ENCODE data around the gene ALDOA. TPM values are rescaled to one million over a fixed set of nuclear protein-coding genes. Genes with fewer than 3 reads are reported as not detected.

Gene ALDOA
- total and polyA plus RNA-seq, 9 donors, result 1,252 to 2,647 (median 2,029) TPM

DNA sequence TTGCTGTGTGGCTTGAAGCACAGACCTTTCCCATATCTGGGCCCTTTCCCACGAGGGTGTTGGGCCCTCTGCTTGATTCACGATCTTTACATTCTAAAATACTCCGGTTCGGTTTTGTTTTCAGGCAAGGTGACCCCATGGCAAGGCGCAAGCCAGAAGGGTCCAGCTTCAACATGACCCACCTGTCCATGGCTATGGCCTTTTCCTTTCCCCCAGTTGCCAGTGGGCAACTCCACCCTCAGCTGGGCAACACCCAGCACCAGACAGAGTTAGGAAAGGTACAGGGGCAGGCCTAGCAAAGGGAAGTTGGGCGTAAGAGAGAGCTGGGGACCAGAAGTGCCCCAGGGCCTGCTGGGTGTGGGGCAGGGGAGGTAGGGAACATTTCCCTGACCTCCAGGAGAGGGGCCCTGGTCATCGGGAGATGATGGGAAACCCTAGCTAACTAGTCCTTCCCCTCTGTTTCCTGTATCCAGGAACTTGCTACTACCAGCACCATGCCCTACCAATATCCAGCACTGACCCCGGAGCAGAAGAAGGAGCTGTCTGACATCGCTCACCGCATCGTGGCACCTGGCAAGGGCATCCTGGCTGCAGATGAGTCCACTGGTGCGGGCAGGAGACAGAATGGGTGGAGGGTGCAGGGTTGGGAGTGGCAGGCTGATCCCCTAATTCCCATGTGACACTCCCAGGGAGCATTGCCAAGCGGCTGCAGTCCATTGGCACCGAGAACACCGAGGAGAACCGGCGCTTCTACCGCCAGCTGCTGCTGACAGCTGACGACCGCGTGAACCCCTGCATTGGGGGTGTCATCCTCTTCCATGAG, 1.4 kb downstream of the ALDOA start:
- Histone ChIP-seq H3K27ac (ENCODE audit: low read length) (peak overlapping the region; percentile 97), H3K27me3 (ENCODE audit: control insufficient read depth, insufficient read depth, low read length) (no peaks in the 10 kb centered on the region), H3K4me3 (ENCODE audit: low read length) (peak overlapping the region; percentile 98), H3K4me1 (ENCODE audit: control insufficient read depth, insufficient read depth, low read length) (peaks cover 57% of the 10 kb centered on the region), H3K36me3 (ENCODE audit: control insufficient read depth, insufficient read depth, low read length) (peaks cover 50% of the 10 kb centered on the region), H3K9me3 (replicated peaks; ENCODE audit: control insufficient read depth, low read depth, low read length) (no peaks in the 10 kb centered on the region)
- WGBS (ENCODE audit: insufficient coverage), result 37% methylated on average over 11 of the region's 21 CpGs
- DNase-seq, result peak; percentile 69

DNA sequence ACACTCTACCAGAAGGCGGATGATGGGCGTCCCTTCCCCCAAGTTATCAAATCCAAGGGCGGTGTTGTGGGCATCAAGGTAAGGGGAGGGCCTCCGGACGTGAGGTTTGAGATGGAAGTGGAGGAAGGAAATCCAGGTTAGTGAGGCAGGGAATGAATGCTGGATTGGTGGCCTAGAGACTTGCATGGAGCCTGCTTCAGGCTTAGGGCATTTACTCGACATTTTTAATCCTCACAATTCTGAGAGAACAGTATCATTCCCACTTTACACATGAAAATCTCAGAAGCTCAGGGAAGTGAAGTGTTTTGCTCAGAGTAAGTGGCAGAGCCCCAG, 2.0 kb downstream of the ALDOA start:
- Histone ChIP-seq H3K36me3 (ENCODE audit: control insufficient read depth, insufficient read depth, low read length) (peaks cover 55% of the 10 kb centered on the region), H3K27me3 (ENCODE audit: control insufficient read depth, insufficient read depth, low read length) (no peaks in the 10 kb centered on the region), H3K4me1 (ENCODE audit: control insufficient read depth, insufficient read depth, low read length) (peaks cover 51% of the 10 kb centered on the region), H3K4me3 (ENCODE audit: low read length) (peak overlapping the region; percentile 98), H3K9me3 (replicated peaks; ENCODE audit: control insufficient read depth, low read depth, low read length) (no peaks in the 10 kb centered on the region), H3K27ac (ENCODE audit: low read length) (peak overlapping the region; percentile 36)
- WGBS (ENCODE audit: insufficient coverage), result no CpG with 5 or more reads among the region's 6 CpGs
- DNase-seq, result no peak

DNA sequence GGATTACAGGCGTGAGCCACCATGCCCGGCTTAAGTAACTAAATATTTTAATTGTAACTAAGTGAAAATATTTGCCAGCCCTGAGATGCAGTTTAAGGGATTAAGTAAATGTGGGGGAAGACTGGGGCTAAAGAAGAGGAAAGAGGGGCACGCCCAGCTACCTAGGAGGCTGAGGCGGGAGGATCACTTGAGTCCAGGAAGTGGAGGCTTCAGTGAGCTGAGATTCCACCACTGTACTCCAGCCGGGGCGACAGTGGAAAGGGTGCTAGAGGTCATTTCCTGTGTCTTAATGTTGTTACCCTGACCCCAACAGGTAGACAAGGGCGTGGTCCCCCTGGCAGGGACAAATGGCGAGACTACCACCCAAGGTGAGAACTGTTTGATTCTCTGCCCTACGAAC, 2.8 kb downstream of the ALDOA start:
- whole genome bisulfite sequencing (ENCODE audit: insufficient coverage), result 100% methylated on average over 4 of the region's 9 CpGs
- Histone ChIP-seq H3K27me3 (ENCODE audit: control insufficient read depth, insufficient read depth, low read length) (no peaks in the 10 kb centered on the region), H3K27ac (ENCODE audit: low read length) (no peak overlapping the region), H3K4me1 (ENCODE audit: control insufficient read depth, insufficient read depth, low read length) (peaks cover 45% of the 10 kb centered on the region), H3K9me3 (replicated peaks; ENCODE audit: control insufficient read depth, low read depth, low read length) (no peaks in the 10 kb centered on the region), H3K4me3 (ENCODE audit: low read length) (no peak overlapping the region), H3K36me3 (ENCODE audit: control insufficient read depth, insufficient read depth, low read length) (peaks cover 59% of the 10 kb centered on the region)
- no peak for DNase-seq

DNA sequence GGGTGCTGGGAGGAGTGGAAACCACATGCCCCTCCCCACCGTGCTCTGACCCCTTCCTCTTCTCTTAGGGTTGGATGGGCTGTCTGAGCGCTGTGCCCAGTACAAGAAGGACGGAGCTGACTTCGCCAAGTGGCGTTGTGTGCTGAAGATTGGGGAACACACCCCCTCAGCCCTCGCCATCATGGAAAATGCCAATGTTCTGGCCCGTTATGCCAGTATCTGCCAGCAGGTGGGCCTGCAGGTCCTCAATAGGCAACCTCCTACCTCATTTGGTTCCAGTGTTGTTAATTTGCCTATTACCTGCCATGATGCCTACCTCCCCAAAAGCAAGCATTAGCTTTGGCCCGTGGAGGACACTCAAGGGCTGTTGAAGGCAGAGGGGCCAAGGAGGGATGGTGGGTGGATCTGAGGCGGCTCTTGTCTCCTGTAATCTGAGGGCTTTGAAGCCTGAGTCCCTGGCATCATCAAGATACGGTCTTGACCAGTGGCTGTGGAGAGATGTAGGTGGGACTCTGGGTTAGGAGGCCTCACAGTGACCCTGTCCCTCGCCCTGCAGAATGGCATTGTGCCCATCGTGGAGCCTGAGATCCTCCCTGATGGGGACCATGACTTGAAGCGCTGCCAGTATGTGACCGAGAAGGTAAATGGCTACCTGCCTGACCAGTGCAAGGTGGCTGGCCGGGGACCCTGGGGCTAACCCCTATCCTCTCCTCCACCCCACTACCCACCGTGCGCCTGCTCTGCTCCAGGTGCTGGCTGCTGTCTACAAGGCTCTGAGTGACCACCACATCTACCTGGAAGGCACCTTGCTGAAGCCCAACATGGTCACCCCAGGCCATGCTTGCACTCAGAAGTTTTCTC, 3.4 kb downstream of the ALDOA start:
- peaks cover 38% of the 10 kb centered on the region for H3K4me1 ChIP-seq (ENCODE audit: control insufficient read depth, insufficient read depth, low read length)
- no peaks in the 10 kb centered on the region for H3K27me3 ChIP-seq (ENCODE audit: control insufficient read depth, insufficient read depth, low read length)
- H3K27ac ChIP-seq (ENCODE audit: low read length), result no peak overlapping the region
- no peak overlapping the region for H3K4me3 ChIP-seq (ENCODE audit: low read length)
- peak; percentile 29 for DNase-seq
- H3K36me3 ChIP-seq (ENCODE audit: control insufficient read depth, insufficient read depth, low read length), result peaks cover 63% of the 10 kb centered on the region
- WGBS (ENCODE audit: insufficient coverage), result 84% methylated on average over 13 of the region's 17 CpGs
- H3K9me3 ChIP-seq (replicated peaks; ENCODE audit: control insufficient read depth, low read depth, low read length), result no peaks in the 10 kb centered on the region

DNA sequence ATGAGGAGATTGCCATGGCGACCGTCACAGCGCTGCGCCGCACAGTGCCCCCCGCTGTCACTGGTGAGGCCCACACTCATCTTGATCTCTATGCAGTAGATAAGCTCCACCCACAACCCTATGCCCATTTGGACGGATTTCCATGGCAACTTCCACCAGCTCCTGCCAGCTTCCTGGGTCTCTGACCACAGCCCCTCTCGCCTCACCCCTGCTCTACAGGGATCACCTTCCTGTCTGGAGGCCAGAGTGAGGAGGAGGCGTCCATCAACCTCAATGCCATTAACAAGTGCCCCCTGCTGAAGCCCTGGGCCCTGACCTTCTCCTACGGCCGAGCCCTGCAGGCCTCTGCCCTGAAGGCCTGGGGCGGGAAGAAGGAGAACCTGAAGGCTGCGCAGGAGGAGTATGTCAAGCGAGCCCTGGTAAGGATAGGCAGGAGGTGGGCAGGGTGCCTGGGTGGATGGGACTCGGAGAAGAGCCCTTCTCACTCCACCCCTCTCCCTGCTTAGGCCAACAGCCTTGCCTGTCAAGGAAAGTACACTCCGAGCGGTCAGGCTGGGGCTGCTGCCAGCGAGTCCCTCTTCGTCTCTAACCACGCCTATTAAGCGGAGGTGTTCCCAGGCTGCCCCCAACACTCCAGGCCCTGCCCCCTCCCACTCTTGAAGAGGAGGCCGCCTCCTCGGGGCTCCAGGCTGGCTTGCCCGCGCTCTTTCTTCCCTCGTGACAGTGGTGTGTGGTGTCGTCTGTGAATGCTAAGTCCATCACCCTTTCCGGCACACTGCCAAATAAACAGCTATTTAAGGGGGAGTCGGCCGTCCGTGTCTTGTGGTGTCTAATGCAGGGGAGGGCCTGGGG, 4.3 kb downstream of the ALDOA start:
- Histone ChIP-seq H3K4me3 (ENCODE audit: low read length) (peak overlapping the region; percentile 2), H3K27ac (ENCODE audit: low read length) (no peak overlapping the region), H3K9me3 (replicated peaks; ENCODE audit: control insufficient read depth, low read depth, low read length) (no peaks in the 10 kb centered on the region), H3K36me3 (ENCODE audit: control insufficient read depth, insufficient read depth, low read length) (peaks cover 63% of the 10 kb centered on the region), H3K27me3 (ENCODE audit: control insufficient read depth, insufficient read depth, low read length) (no peaks in the 10 kb centered on the region), H3K4me1 (ENCODE audit: control insufficient read depth, insufficient read depth, low read length) (peaks cover 32% of the 10 kb centered on the region)
- WGBS (ENCODE audit: insufficient coverage), result 69% methylated on average over 13 of the region's 31 CpGs
- DNase-seq, result peak; percentile 47

DNA sequence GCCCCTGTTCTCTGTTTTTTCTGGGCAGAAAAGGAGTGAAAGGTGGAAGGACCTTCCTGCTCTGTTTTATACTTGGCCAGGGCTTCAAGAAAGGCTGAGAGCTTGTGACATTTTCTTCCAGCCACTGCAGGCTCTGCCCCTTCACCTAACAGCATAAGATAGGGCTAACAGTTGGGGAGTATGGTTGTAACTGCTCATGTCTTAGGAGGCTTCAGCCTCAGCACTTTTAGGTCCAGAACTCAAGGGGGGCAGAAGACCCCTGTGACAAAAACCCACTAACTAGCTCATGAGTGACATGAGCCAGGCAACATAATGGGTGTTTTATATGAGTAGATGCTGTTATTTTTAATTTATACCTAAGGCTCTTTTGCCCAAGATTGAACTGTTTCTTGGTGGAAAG, 4.9 kb downstream of the ALDOA start:
- DNase-seq, result no peak
- no peak overlapping the region for H3K4me3 ChIP-seq (ENCODE audit: low read length)
- H3K36me3 ChIP-seq (ENCODE audit: control insufficient read depth, insufficient read depth, low read length), result peaks cover 63% of the 10 kb centered on the region
- no peaks in the 10 kb centered on the region for H3K9me3 ChIP-seq (replicated peaks; ENCODE audit: control insufficient read depth, low read depth, low read length)
- H3K27me3 ChIP-seq (ENCODE audit: control insufficient read depth, insufficient read depth, low read length), result no peaks in the 10 kb centered on the region
- H3K27ac ChIP-seq (ENCODE audit: low read length), result no peak overlapping the region
- H3K4me1 ChIP-seq (ENCODE audit: control insufficient read depth, insufficient read depth, low read length), result peaks cover 35% of the 10 kb centered on the region

DNA sequence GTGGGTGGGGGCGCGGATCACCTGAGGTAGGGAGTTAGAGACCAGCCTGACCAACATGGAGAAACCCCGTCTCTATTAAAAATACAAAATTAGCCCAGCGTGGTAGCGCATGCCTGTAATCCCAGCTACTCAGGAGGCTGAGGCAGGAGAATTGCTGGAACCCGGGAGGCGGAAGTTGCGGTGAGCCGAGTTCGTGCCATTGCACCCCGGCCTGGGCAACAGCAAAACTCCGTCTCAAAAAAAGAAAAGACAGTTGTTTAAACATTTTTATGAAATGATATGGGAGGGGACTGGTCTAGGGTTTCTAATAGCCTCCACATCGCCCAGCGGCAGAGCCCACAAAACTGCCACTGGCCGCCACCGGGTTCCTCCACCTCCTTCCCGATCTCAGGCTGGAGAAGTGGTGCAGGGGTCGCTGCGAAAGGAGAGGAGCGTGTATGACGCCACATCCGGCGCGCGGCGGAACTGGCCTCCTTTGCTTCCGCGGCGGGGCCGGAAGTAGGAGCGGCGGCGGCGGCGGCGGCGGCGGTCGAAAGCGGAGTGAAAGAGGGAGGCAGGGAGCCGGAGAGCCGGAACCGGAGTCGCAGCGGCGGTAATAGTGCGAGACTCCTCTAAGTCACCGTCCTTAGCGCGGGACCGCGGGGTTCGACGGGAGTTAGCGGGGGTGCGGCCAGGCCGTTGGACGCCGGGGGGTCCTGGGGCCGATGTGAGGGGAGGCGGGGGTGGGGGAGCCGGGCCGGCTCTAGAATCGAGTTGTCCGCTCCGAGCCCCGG, 10.1 kb downstream of the ALDOA start, which contains the start of gene PPP4C:
PPP4C (plus strand) TSS at position 492 of the 773 bp plus-strand sequence. CDS start 384 bp downstream, outside the sequence.
- Histone ChIP-seq H3K27ac (ENCODE audit: low read length) (peak within 1 kb of the TSS; percentile 80), H3K36me3 (ENCODE audit: control insufficient read depth, insufficient read depth, low read length) (peaks cover 58% of the 10 kb centered on the region), H3K4me3 (ENCODE audit: low read length) (peak within 1 kb of the TSS; percentile 97), H3K4me1 (ENCODE audit: control insufficient read depth, insufficient read depth, low read length) (peaks cover 14% of the 10 kb centered on the region), H3K27me3 (ENCODE audit: control insufficient read depth, insufficient read depth, low read length) (no peaks in the 10 kb centered on the region), H3K9me3 (replicated peaks; ENCODE audit: control insufficient read depth, low read depth, low read length) (no peaks in the 10 kb centered on the region)
- under 1% methylated on average over 52 of the region's 67 CpGs for WGBS (ENCODE audit: insufficient coverage)
- peak; percentile 96 for DNase-seq

DNA sequence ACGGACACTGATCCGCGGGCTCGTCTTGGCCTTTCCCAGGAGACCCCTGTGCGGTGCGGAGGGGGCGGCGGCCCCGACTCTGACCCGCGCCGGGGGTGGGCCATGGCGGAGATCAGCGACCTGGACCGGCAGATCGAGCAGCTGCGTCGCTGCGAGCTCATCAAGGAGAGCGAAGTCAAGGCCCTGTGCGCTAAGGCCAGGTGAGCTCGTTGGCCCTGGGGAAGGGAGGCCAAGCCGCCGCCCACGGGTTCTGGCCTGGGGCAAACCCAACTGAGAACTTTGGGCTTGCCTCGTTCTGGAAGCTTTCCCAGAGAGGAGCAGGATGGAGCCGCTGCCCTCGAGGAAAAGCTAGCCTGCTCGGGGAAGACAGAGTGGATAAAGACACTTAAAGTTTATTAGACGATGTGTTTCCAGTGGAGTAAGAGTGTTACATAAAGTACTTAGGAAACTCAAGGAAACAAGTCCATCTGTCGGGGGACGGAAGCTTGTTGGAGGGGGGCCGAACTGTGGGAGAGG, 10.8 kb downstream of the ALDOA start:
- Histone ChIP-seq H3K4me1 (ENCODE audit: control insufficient read depth, insufficient read depth, low read length) (peaks cover 14% of the 10 kb centered on the region), H3K9me3 (replicated peaks; ENCODE audit: control insufficient read depth, low read depth, low read length) (no peaks in the 10 kb centered on the region), H3K36me3 (ENCODE audit: control insufficient read depth, insufficient read depth, low read length) (peaks cover 59% of the 10 kb centered on the region), H3K27ac (ENCODE audit: low read length) (peak overlapping the region; percentile 80), H3K27me3 (ENCODE audit: control insufficient read depth, insufficient read depth, low read length) (no peaks in the 10 kb centered on the region), H3K4me3 (ENCODE audit: low read length) (peak overlapping the region; percentile 97)
- no peak for DNase-seq
- WGBS (ENCODE audit: insufficient coverage), result under 1% methylated on average over 30 of the region's 33 CpGs

DNA sequence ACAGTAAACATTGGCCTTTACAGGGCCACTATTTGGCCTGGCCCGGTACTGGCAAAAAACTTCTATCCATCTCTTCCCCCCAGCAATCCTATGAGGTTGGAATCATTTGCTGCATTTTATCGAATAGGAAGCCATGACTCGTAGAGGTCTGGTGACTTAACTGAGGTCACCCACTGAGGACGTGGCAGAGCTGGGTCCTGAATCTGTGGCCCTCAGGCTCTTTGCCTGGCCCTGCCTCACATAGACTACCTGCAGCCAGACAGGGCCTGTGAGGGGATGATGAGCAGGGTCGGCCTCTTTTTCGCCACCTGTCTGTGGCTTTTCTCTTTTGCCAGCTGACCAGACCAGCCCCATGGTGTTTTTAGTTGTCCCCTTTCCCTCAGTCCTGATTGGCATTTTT, 12.1 kb downstream of the ALDOA start:
- no peak for DNase-seq
- Histone ChIP-seq H3K9me3 (replicated peaks; ENCODE audit: control insufficient read depth, low read depth, low read length) (no peaks in the 10 kb centered on the region), H3K27me3 (ENCODE audit: control insufficient read depth, insufficient read depth, low read length) (no peaks in the 10 kb centered on the region), H3K4me3 (ENCODE audit: low read length) (no peak overlapping the region), H3K27ac (ENCODE audit: low read length) (no peak overlapping the region), H3K36me3 (ENCODE audit: control insufficient read depth, insufficient read depth, low read length) (peaks cover 56% of the 10 kb centered on the region), H3K4me1 (ENCODE audit: control insufficient read depth, insufficient read depth, low read length) (peaks cover 14% of the 10 kb centered on the region)
- 82% methylated on average over 5 of the region's 6 CpGs for WGBS (ENCODE audit: insufficient coverage)
